WTC11 (cell line): Measurements from ENCODE around the gene AXDND1.

Experiments
- ATF2 ChIP-seq: sonication (generic); formaldehyde crosslinking; IDR thresholded peaks from 2 replicates; pipeline ENCODE4 v1.8.1; 2022; ENCODE audit warnings: low read depth, missing genetic modification reagents, borderline replicate concordance
- CREM ChIP-seq: sonication (generic); formaldehyde crosslinking; IDR thresholded peaks from 2 replicates; pipeline ENCODE4 v1.8.1; 2022; ENCODE audit warnings: mild to moderate bottlenecking, missing genetic modification reagents, moderate library complexity
- CTCF ChIP-seq: fragments of 200-600 bp; IDR thresholded peaks from 2 replicates; pipeline ENCODE4 v1.8.0; 2022; ENCODE audit warnings: antibody characterized with exemption
- E2F4 ChIP-seq: sonication (generic); formaldehyde crosslinking; IDR thresholded peaks from 2 replicates; pipeline ENCODE4 v1.8.1; 2022; ENCODE audit warnings: low read depth, mild to moderate bottlenecking, moderate library complexity, missing genetic modification reagents, borderline replicate concordance
- EMX1 ChIP-seq: fragments of 250-450 bp; sonication (Bioruptor Pico); IDR thresholded peaks from 2 replicates; pipeline ENCODE4 v1.8.0; 2021; ENCODE audit warnings: mild to moderate bottlenecking
- FOXP1 ChIP-seq: sonication (generic); formaldehyde crosslinking; IDR thresholded peaks from 2 replicates; pipeline ENCODE4 v1.8.0; 2022; ENCODE audit warnings: missing genetic modification reagents, mild to moderate bottlenecking, moderate library complexity, borderline replicate concordance
- MYBL2 ChIP-seq: sonication (generic); formaldehyde crosslinking; IDR thresholded peaks from 2 replicates; pipeline ENCODE4 v1.8.1; 2023; ENCODE audit warnings: mild to moderate bottlenecking, moderate library complexity, missing genetic modification reagents
- NR3C1 ChIP-seq: sonication (generic); formaldehyde crosslinking; conservative IDR thresholded peaks from 2 replicates; pipeline ENCODE4 v1.8.1; 2023; ENCODE audit warnings: low read depth, mild to moderate bottlenecking, missing genetic modification reagents
- TCF7 ChIP-seq: sonication (generic); formaldehyde crosslinking; IDR thresholded peaks from 2 replicates; pipeline ENCODE4 v1.8.0; 2022; ENCODE audit warnings: mild to moderate bottlenecking, low read depth, missing genetic modification reagents, moderate library complexity
- ZNF423 ChIP-seq: fragments of 250-450 bp; sonication (Bioruptor Pico); IDR thresholded peaks from 2 replicates; pipeline ENCODE4 v2.1.2; 2022; ENCODE audit warnings: mild to moderate bottlenecking, moderate library complexity

GRCh38 chr1:179393721-179394120, 27.9 kb downstream of the AXDND1 start:
- no peak for TF ChIP-seq CTCF
- no peak for TF ChIP-seq ATF2 (CRISPR knock-in tag)
- TF ChIP-seq E2F4 (CRISPR knock-in tag) = no peak
- no peak for TF ChIP-seq CREM (CRISPR knock-in tag)
- TF ChIP-seq ZNF423 (CRISPR knock-in tag) = no peak
- TF ChIP-seq TCF7 (CRISPR knock-in tag) = no peak
- TF ChIP-seq FOXP1 (CRISPR knock-in tag) = no peak
- TF ChIP-seq NR3C1 (CRISPR knock-in tag) = no peak
- TF ChIP-seq EMX1 = no peak
- TF ChIP-seq MYBL2 (CRISPR knock-in tag) = no peak
